NCI-H1105 (cell line): ENCODE measurements around the gene MEGF9.

ENCODE experiments used
- DNase-seq: peaks from one replicate; lab custom pipeline; 2025; lab: John Stamatoyannopoulos, UW

Gene MEGF9

GRCh38 chr9:120621941-120622340, 92.3 kb downstream of the MEGF9 start:
- DNase-seq, result no peak

- DNase-seq, result peak; percentile 57
Observed at GRCh38 chr9:120619751-120620655, 94.3 kb downstream of the MEGF9 start.

GRCh38 chr9:120616966-120617935, 97.0 kb downstream of the MEGF9 start:
- no peak for DNase-seq

- no peak for DNase-seq
Observed at GRCh38 chr9:120612218-120612617, 102.1 kb downstream of the MEGF9 start.

- no peak for DNase-seq
Observed at GRCh38 chr9:120611690-120612068, 102.6 kb downstream of the MEGF9 start.

DNA sequence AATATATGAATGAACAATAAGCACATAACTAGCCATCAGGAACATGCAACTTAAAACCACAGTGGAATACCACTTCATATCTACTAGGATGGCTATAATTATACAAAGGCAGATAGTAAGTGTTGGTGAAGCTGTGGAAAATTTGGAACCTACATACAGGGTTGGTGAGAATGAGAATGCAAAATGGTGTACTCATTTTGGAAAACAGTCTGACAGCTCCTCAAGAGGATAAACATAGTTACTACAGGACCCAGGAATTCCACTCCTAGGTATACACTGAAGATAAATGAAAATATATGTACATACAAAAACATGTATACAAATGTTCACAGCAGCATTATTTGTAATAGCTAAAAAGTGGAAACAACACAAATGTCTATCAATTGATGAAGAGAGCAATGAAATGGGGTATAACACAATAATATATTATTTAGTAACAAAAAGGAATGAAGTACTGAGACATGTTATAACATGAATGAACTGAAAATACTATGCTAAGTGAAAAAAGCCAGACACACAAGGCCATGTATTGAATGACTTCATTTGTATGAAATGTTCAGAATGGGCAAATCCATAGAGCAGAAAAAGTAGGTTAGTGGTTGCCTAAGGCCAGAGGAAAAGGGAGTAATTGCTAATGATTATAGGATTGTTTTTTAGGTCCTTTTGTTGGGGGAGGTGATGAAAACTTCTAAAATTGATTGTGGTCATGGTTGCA, 103.1 kb downstream of the MEGF9 start:
- DNase-seq, result no peak

DNA sequence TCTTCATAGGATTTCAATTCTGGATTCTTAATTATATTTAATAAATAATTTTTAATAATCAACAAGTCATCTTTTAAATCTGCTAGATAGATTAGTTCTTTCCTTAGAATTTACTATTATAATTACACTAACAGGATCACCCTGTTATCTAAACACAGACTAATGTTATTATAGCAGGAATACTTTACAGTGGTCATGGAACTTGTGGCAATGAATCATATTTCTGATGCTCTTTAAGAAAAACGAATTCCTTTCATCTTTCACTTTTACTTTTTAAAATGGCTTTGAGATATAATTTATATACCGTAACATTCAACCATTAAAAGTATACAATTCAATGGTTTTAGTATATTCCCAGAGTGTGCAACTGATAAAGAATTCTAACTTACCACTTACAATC, 104.6 kb downstream of the MEGF9 start:
- no peak for DNase-seq

GRCh38 chr9:120608421-120608820, 105.8 kb downstream of the MEGF9 start:
- no peak for DNase-seq

- no peak for DNase-seq
Observed at GRCh38 chr9:120603591-120603990, 110.7 kb downstream of the MEGF9 start.

DNA sequence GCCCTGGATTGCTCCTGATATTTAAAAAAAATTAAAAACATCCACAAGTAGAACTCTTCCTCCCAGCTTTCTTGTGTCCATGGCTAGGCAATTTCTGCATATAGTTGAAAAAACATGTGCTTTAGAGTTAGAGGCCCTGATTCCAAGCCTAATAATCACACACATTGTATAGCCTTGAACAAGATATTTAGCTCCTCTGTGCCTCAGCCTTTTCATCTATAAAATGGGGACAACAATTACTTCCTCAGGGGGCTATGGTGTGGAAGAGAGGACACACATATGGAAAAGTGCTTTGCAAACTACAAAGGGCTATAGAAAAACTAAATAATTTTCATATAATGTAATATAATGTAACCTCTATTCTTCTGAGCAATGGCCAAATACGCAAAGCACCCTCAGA, 111.3 kb downstream of the MEGF9 start:
- DNase-seq, result no peak

DNA sequence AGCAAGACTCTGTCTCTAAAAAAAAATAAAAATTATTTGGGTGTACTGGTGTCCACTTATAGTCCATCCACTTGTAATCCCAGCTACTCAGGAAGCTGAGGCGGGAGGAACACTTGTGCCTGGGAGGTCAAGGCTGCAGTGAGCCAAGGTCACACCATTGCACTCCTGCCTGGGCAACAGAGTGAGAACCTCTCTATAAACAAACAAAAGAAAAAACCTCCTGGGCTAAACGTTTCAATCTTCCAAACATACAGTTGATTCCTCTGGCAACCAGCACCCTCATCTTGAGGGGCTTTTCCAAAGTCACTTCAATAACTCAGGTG, 120.4 kb downstream of the MEGF9 start:
- no peak for DNase-seq

DNA sequence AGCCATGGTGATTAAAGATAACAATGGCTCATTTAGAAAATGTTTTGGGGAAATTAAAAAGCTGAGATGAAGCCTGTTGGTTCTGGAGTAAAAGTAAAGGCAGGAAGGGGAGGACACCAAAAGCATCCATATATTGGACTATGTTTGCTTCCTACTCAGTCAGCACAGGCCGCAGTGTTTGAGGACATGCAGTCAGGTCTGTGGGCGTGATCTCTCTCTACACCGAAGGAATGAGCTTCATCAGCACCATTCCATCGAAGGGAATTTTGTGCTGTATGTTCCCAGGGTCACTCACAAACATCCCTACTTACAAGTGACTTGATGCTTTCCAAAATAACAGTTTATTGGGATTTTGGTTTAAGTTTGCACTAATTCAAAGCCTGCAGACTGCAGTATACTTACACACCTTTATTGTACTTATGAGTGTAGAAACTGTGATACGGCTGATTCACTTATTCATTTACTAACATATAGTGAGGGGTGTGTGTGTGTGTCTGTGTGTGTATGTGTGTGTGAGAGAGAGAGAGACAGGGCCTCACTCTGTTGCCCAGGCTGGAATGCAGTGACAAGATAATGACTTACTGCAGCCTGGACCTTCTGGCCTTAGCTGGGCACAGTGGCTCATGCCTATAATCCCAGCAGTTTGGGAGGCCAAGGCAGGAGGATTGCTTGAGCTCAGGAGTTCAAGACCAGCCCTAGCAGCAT, 120.9 kb downstream of the MEGF9 start:
- DNase-seq, result no peak

- DNase-seq, result no peak
Observed at GRCh38 chr9:120592210-120592609, 122.1 kb downstream of the MEGF9 start.

- no peak for DNase-seq
Observed at GRCh38 chr9:120587328-120587727, 126.9 kb downstream of the MEGF9 start.

DNA sequence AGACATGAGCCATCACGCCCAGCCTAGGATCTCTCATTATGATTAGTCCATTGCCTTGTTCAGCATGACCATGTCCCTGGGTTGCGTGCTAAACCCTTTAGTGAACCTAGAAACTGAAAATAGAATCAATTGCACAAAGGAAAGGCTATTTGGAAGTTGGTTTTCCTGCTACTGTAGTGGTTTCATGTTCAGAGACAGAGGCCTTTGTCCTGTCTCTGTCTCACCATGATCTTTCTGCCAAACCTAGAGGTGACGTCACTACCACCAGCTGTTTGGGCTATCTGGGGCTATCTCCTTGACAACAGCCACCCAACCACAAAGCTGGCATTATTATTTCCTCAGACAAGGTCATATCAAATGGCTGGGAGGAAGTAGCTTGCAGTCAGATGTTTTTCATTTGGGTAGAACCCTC, 130.3 kb downstream of the MEGF9 start:
- DNase-seq, result peak; percentile 19

DNA sequence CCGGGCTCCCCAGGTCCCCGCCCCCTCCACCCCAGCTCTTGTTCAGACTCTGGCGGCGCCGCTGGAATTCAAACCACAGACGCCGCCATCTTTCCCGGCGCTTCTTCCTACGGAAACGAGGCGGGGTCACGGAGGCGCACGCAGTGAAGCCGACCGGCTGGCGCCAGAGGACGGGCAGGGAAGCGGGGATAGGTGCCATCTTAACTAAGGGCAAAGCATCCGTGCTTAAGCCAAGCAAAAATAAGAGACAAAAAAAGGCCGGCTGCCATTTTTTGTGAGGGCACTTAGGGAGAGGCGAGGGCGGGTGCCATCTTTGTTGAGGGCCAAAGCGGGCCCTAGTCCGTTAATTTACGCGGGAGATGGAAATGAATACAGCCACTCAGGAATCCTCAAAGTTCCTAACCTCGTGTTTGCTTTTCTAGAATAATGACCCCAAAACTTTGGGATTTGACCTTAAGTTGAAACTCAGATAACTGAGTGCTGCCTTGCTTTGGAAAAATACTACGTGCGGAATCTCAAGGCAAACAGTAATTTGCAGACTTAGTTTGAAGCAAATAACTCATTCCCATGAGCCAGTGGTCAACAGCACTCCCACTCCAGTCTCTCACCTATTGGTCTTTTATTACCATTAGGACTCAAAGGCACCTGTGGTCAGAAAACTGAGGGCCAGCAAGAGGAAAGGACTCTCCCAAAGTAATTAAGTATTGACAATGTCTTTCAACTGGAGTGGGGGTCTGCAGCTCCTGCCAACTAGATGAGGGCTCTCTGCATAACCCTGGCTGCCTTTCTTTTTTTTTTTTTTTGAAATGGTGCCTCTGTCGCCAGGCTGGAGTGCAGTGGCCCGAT, 134.0 kb downstream of the MEGF9 start, which contains the start of gene CDK5RAP2:
Gene CDK5RAP2 (minus strand): TSS at position 117 of the 846 bp plus-strand sequence. CDS start 189 bp downstream, outside the sequence.
- peak; percentile 97 for DNase-seq

DNA sequence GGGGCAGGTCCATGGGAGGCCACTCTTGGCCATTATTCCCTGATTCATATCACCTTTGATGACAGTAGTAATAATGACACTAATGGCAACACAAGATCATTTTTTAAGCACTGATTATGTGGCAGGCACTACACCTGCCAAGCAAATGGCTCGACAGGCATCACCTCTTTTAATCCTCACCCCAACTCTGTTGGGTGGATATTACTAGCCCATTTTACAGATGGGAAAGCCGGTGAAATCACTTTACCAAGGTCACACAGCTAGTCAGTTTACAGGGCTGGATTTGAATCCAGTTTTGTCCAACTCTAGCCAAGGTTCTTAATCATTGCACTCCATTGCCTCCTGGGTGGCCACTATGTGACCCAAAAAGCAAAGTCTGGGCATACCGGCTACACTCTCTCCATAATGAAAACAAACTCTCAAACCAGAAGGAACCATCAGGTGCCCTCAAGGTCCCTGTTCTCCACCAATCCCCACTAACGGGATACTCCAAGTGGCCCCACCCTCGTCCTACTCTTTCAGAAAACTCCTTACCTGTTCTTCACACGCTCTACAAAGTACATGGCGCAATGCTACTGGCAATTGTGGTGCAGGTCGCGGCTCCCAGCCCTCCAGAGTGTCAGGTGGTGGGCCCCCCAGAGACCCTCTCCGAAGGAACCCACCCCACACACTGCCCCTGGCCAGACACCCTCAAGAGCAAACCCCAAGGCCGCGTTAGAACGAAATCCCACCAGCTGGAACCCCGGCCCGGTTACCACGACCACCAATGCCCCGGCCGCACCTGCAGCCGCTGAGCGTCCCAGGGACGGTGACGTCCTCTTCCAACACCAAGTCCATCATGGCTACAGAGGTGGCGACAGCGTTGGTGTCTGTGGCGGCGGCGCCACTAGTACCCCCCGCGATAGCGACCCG, 134.9 kb downstream of the MEGF9 start:
- no peak for DNase-seq

- no peak for DNase-seq
Observed at GRCh38 chr9:120574473-120574872, 139.8 kb downstream of the MEGF9 start.

GRCh38 chr9:120572472-120572871, 141.8 kb downstream of the MEGF9 start:
- no peak for DNase-seq
